Kidney (tissue), 14 donors: ENCODE results near the gene HIPK1. TPM values are rescaled to one million over a fixed set of nuclear protein-coding genes. Genes with fewer than 3 reads are reported as not detected.

ENCODE experiments used
- DNase-seq, 5 donors: peaks; one replicate each; pipeline ENCODE4 v3.0.0-alpha.2; 2013 to 2020
- FAIRE-seq: peaks from 2 replicates; lab custom pipeline; 2012; peaks lifted over from hg19 to GRCh38; lab: Jason Lieb, UNC
- H3K27ac ChIP-seq, 2 donors: one replicate each; pipeline ENCODE4 v1.7.0; 2013; ENCODE audit warnings: low read depth in 2 of 2, low read length in 2 of 2, inconsistent platforms in 1 of 2
- H3K27me3 ChIP-seq: one replicate; pipeline ENCODE4 v1.7.1; 2013; ENCODE audit warnings: low read length, inconsistent platforms; ENCODE audit not compliant: control insufficient read depth, insufficient read depth
- H3K36me3 ChIP-seq, 3 donors: one replicate each; pipeline versions ENCODE4 v1.7.0 to v1.7.1; 2013; ENCODE audit warnings: low read length in 3 of 3, control low read depth in 1 of 3, inconsistent platforms in 1 of 3; ENCODE audit not compliant: insufficient read depth in 3 of 3, control insufficient read depth in 2 of 3
- H3K4me1 ChIP-seq, 3 donors: one replicate each; pipeline versions ENCODE4 v1.7.0 to v1.7.1; 2013; ENCODE audit warnings: low read length in 3 of 3, inconsistent platforms in 1 of 3, low read depth in 1 of 3; ENCODE audit not compliant: control insufficient read depth in 2 of 3, insufficient read depth in 2 of 3
- H3K4me3 ChIP-seq, 3 donors: one replicate each; pipeline versions ENCODE4 v1.7.0 to v1.8.1; 2013; ENCODE audit warnings: low read length in 3 of 3, control low read depth in 1 of 3, inconsistent platforms in 1 of 3
- H3K9ac ChIP-seq, 3 donors: one replicate each; pipeline versions ENCODE4 v1.7.0 to v1.7.1; 2013; ENCODE audit warnings: low read length in 3 of 3, control low read depth in 1 of 3, inconsistent platforms in 1 of 3
- H3K9me3 ChIP-seq, 3 donors: one replicate each; pipeline versions ENCODE4 v1.7.0 to v1.7.1; 2013; ENCODE audit warnings: low read length in 3 of 3, control low read depth in 1 of 3, inconsistent platforms in 1 of 3; ENCODE audit not compliant: control insufficient read depth in 2 of 3, insufficient read depth in 1 of 3
- CTCF ChIP-seq: IDR thresholded peaks from 3 replicates; pipeline ENCODE4 v1.5.1; 2012; ENCODE audit warnings: mild to moderate bottlenecking, moderate library complexity, borderline replicate concordance; ENCODE audit not compliant: insufficient read depth; ENCODE audit errors: extremely low read depth
- intact Hi-C: fragments of 100-400 bp; cut with DNase I; formaldehyde crosslinking; loops from one replicate; pipeline ENCODE4 v1.11.1; 2022
- polyA plus RNA-seq: library from polyadenylated mRNA; stranded (reverse); fragments of 350-450 nt; fragmentation: Illumina TruSeq; extraction: RNeasy Lipid Tissue Mini Kit (QIAGEN cat#74804); gene quantifications from one replicate; pipeline ENCODE4 v1.2.3, GENCODE V29; 2014; ENCODE audit warnings: low read depth, low replicate concordance; ENCODE audit not compliant: insufficient read depth
- total RNA-seq: library from RNA; stranded (reverse); fragmentation: NEBNext Ultra II Directional; extraction: Animal tissue kit (Norgen Biotek cat#: 25700); gene quantifications from one replicate; pipeline ENCODE4 v1.2.1, GENCODE V29; 2021
- donor health status: control.
- donor health status: control.
- donor health status: control.
- donor health status: control.
- donor health status: control.
- donor health status: DM: yes; HTN: yes; CAD: no.
- donor health status: Normal renal cell carcinoma (clear cell type).

HIPK1 gene
- total and polyA plus RNA-seq, 2 donors from 2014 or later, result 8.4 to 65.0 TPM

- FAIRE-seq, result no peak
- intact Hi-C loops, result no loop called here
- Histone ChIP-seq H3K27me3 (no peaks in the 10 kb centered on the region), H3K4me1 (no peaks in the 10 kb centered on the region), H3K4me3 (no peak overlapping the region), H3K27ac (no peak overlapping the region), H3K9ac (no peak overlapping the region), H3K9me3 (peaks cover 0 to 8% (median 2%) of the 10 kb centered on the region in 3 donors), H3K36me3 (no peaks in the 10 kb centered on the region)
- DNase-seq, result no peak
- no peak for TF ChIP-seq CTCF
These were observed 62.4 kb downstream of the HIPK1 start for GRCh38 chr1:113991467-113991997.

GRCh38 chr1:113993072-113993471 lies 63.9 kb downstream of the HIPK1 start:
- Histone ChIP-seq H3K9me3 (peaks cover 0 to 8% (median 2%) of the 10 kb centered on the region in 3 donors), H3K9ac (no peak overlapping the region), H3K27ac (no peak overlapping the region), H3K36me3 (no peaks in the 10 kb centered on the region), H3K4me3 (no peak overlapping the region), H3K4me1 (no peaks in the 10 kb centered on the region), H3K27me3 (no peaks in the 10 kb centered on the region)
- TF ChIP-seq CTCF, result no peak
- DNase-seq (no peak), FAIRE-seq (no peak)
- intact Hi-C loops, result no loop called here

- Histone ChIP-seq H3K27me3 (no peaks in the 10 kb centered on the region), H3K27ac (no peak overlapping the region), H3K9me3 (peaks cover 0 to 8% (median 2%) of the 10 kb centered on the region in 3 donors), H3K4me3 (no peak overlapping the region), H3K36me3 (no peaks in the 10 kb centered on the region), H3K9ac (no peak overlapping the region), H3K4me1 (no peaks in the 10 kb centered on the region)
- intact Hi-C loops, result no loop called here
- TF ChIP-seq CTCF, result no peak
- no peak for DNase-seq
- no peak for FAIRE-seq
These were observed 64.6 kb downstream of the HIPK1 start for GRCh38 chr1:113993766-113994165.

- intact Hi-C loops, result no loop called here
- Histone ChIP-seq H3K36me3 (no peaks in the 10 kb centered on the region), H3K27me3 (no peaks in the 10 kb centered on the region), H3K9me3 (peaks cover 0 to 8% (median 2%) of the 10 kb centered on the region in 3 donors), H3K4me1 (no peaks in the 10 kb centered on the region), H3K4me3 (no peak overlapping the region), H3K9ac (no peak overlapping the region), H3K27ac (no peak overlapping the region)
- DNase-seq (no peak), FAIRE-seq (no peak)
- TF ChIP-seq CTCF, result no peak
These were observed 66.3 kb downstream of the HIPK1 start for GRCh38 chr1:113995382-113995781.
